Measurements from ENCODE around the gene C12orf43.

Gene C12orf43

GRCh38 chr12:120959111-120959878 lies 57.0 kb downstream of the C12orf43 start:
- Histone ChIP-seq H3K4me1 (ENCODE audit: control insufficient read depth, insufficient read depth, low read length, unreplicated experiment) (no peaks in the 10 kb centered on the region), H2AFZ (ENCODE audit: low read length, unreplicated experiment) (no peak overlapping the region), H3K27me3 (ENCODE audit: insufficient read depth, low read length) (peaks cover 9% of the 10 kb centered on the region), H3K27ac (ENCODE audit: low read depth, low read length) (no peak overlapping the region), H3K4me3 (ENCODE audit: low read depth, low read length) (no peak overlapping the region), H3K79me2 (ENCODE audit: control insufficient read depth, insufficient read depth, low read length, unreplicated experiment) (no peaks in the 10 kb centered on the region), H3K36me3 (ENCODE audit: insufficient read depth, low read length) (no peaks in the 10 kb centered on the region)

- Histone ChIP-seq H3K4me1 (ENCODE audit: control insufficient read depth, insufficient read depth, low read length, unreplicated experiment) (no peaks in the 10 kb centered on the region), H3K27ac (ENCODE audit: low read depth, low read length) (no peak overlapping the region), H2AFZ (ENCODE audit: low read length, unreplicated experiment) (no peak overlapping the region), H3K4me3 (ENCODE audit: low read depth, low read length) (no peak overlapping the region), H3K79me2 (ENCODE audit: control insufficient read depth, insufficient read depth, low read length, unreplicated experiment) (no peaks in the 10 kb centered on the region), H3K27me3 (ENCODE audit: insufficient read depth, low read length) (peaks cover 9% of the 10 kb centered on the region; the same call in 1 of the 2 replicates), H3K36me3 (ENCODE audit: insufficient read depth, low read length) (no peaks in the 10 kb centered on the region)
These were observed 59.5 kb downstream of the C12orf43 start for GRCh38 chr12:120956579-120957300.

- H3K4me1 ChIP-seq (ENCODE audit: control insufficient read depth, insufficient read depth, low read length, unreplicated experiment), result no peaks in the 10 kb centered on the region
- H2AFZ ChIP-seq (ENCODE audit: low read length, unreplicated experiment), result no peak overlapping the region
- no peaks in the 10 kb centered on the region for H3K79me2 ChIP-seq (ENCODE audit: control insufficient read depth, insufficient read depth, low read length, unreplicated experiment)
- H3K27me3 ChIP-seq (ENCODE audit: insufficient read depth, low read length), result peaks cover 9% of the 10 kb centered on the region; the same call in 1 of the 2 replicates
- H3K36me3 ChIP-seq (ENCODE audit: insufficient read depth, low read length), result no peaks in the 10 kb centered on the region
- no peak overlapping the region for H3K4me3 ChIP-seq (ENCODE audit: low read depth, low read length)
- no peak overlapping the region for H3K27ac ChIP-seq (ENCODE audit: low read depth, low read length)
These were observed 61.1 kb downstream of the C12orf43 start for GRCh38 chr12:120955232-120955631.

- no peak overlapping the region for H3K4me3 ChIP-seq (ENCODE audit: low read depth, low read length)
- no peak overlapping the region for H3K27ac ChIP-seq (ENCODE audit: low read depth, low read length)
- H2AFZ ChIP-seq (ENCODE audit: low read length, unreplicated experiment), result no peak overlapping the region
- H3K79me2 ChIP-seq (ENCODE audit: control insufficient read depth, insufficient read depth, low read length, unreplicated experiment), result no peaks in the 10 kb centered on the region
- no peaks in the 10 kb centered on the region for H3K27me3 ChIP-seq (ENCODE audit: insufficient read depth, low read length)
- H3K4me1 ChIP-seq (ENCODE audit: control insufficient read depth, insufficient read depth, low read length, unreplicated experiment), result no peaks in the 10 kb centered on the region
- H3K36me3 ChIP-seq (ENCODE audit: insufficient read depth, low read length), result no peaks in the 10 kb centered on the region
These were observed 65.5 kb downstream of the C12orf43 start for GRCh38 chr12:120950807-120951206.
